ENCODE measurements around the gene KRT79. TPM values are rescaled to one million over a fixed set of nuclear protein-coding genes. Genes with fewer than 3 reads are reported as not detected.

KRT79 gene
- polyA plus RNA-seq, 1 of the 3 experiments (the other 2 are of a cell fraction): not detected

- Histone ChIP-seq H4K20me1 (ENCODE audit: insufficient read depth) (no peaks in the 10 kb centered on the region), H3K9ac (no peak within 1 kb of the TSS), H3F3A (replicated peaks; ENCODE audit: insufficient read depth) (no peaks in the 10 kb centered on the region), H3K9me2 (no peaks in the 10 kb centered on the region), H3K27ac (ENCODE audit: low read depth in 2 of 2, low read length in 1 of 2) (no peak within 1 kb of the TSS), H2AFZ (ENCODE audit: low read depth) (no peak within 1 kb of the TSS), H3K4me3 (ENCODE audit: low read depth in 2 of 2, low read length in 1 of 2) (no peak within 1 kb of the TSS), H3K27me3 (ENCODE audit: insufficient read depth) (peaks cover 48% of the 10 kb centered on the region), H3K36me3 (replicated peaks in 1 of 2; ENCODE audit: control insufficient read depth in 1 of 2, insufficient read depth in 2 of 2, low read length in 1 of 2) (no peaks in the 10 kb centered on the region), H3K9me3 (no peaks in the 10 kb centered on the region), H3K4me1 (ENCODE audit: control insufficient read depth in 1 of 2, insufficient read depth in 2 of 2, low read depth in 1 of 2, low read length in 1 of 2) (no peaks in the 10 kb centered on the region), H3K79me2 (ENCODE audit: insufficient read depth) (no peaks in the 10 kb centered on the region), H3K4me2 (no peak within 1 kb of the TSS)
- CTCF ChIA-PET: no interaction called here
- 47% methylated on average over 7 of the region's 8 CpGs for WGBS (ENCODE audit: low lambda C conversion rate)
- no peak for TF ChIP-seq CHD2 (IDR thresholded peaks at IDR 0.05; ENCODE audit: low read length, partially characterized antibody)
- TF ChIP-seq TAF1 (IDR thresholded peaks at IDR 0.05; ENCODE audit: borderline replicate concordance, low read depth, low read length): no peak
- no peak for TF ChIP-seq SMC3 (IDR thresholded peaks at IDR 0.05; ENCODE audit: low read depth, low read length)
- no peak for TF ChIP-seq FOXM1 (IDR thresholded peaks at IDR 0.05; ENCODE audit: low read depth)
- no peak for TF ChIP-seq GABPA (IDR thresholded peaks at IDR 0.05; ENCODE audit: low read depth)
- no peak for TF ChIP-seq RAD21 (IDR thresholded peaks at IDR 0.05; ENCODE audit: low read length)
- TF ChIP-seq ELF1 (IDR thresholded peaks at IDR 0.05): no peak
- TF ChIP-seq GATA2 (CRISPR knock-in tag; IDR thresholded peaks at IDR 0.05): no peak
- TF ChIP-seq POLR2AphosphoS5 (IDR thresholded peaks at IDR 0.05; ENCODE audit: low read depth, low read length): no peak
- TF ChIP-seq, protein P1, sequence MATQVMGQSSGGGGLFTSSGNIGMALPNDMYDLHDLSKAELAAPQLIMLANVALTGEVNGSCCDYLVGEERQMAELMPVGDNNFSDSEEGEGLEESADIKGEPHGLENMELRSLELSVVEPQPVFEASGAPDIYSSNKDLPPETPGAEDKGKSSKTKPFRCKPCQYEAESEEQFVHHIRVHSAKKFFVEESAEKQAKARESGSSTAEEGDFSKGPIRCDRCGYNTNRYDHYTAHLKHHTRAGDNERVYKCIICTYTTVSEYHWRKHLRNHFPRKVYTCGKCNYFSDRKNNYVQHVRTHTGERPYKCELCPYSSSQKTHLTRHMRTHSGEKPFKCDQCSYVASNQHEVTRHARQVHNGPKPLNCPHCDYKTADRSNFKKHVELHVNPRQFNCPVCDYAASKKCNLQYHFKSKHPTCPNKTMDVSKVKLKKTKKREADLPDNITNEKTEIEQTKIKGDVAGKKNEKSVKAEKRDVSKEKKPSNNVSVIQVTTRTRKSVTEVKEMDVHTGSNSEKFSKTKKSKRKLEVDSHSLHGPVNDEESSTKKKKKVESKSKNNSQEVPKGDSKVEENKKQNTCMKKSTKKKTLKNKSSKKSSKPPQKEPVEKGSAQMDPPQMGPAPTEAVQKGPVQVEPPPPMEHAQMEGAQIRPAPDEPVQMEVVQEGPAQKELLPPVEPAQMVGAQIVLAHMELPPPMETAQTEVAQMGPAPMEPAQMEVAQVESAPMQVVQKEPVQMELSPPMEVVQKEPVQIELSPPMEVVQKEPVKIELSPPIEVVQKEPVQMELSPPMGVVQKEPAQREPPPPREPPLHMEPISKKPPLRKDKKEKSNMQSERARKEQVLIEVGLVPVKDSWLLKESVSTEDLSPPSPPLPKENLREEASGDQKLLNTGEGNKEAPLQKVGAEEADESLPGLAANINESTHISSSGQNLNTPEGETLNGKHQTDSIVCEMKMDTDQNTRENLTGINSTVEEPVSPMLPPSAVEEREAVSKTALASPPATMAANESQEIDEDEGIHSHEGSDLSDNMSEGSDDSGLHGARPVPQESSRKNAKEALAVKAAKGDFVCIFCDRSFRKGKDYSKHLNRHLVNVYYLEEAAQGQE (IDR thresholded peaks at IDR 0.05; ENCODE audit: low read depth, low read length): no peak
- no peak for TF ChIP-seq TEAD4 (IDR thresholded peaks at IDR 0.05; ENCODE audit: borderline replicate concordance, insufficient read depth)
- TF ChIP-seq CTCF (IDR thresholded peaks at IDR 0.05): no peak
- TF ChIP-seq EZH2phosphoT487 (IDR thresholded peaks at IDR 0.05; ENCODE audit: borderline replicate concordance, low read depth): no peak
- TF ChIP-seq, protein P2, sequence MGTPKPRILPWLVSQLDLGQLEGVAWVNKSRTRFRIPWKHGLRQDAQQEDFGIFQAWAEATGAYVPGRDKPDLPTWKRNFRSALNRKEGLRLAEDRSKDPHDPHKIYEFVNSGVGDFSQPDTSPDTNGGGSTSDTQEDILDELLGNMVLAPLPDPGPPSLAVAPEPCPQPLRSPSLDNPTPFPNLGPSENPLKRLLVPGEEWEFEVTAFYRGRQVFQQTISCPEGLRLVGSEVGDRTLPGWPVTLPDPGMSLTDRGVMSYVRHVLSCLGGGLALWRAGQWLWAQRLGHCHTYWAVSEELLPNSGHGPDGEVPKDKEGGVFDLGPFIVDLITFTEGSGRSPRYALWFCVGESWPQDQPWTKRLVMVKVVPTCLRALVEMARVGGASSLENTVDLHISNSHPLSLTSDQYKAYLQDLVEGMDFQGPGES (IDR thresholded peaks at IDR 0.05; ENCODE audit: low read depth, low read length): no peak
- no peak for TF ChIP-seq FOSL2 (IDR thresholded peaks at IDR 0.05; ENCODE audit: borderline replicate concordance, low read depth)
- TF ChIP-seq NRF1 (IDR thresholded peaks at IDR 0.05; ENCODE audit: low read depth, low read length): no peak
- no peak for DNase-seq
- POLR2A ChIA-PET: no interaction called here
These were observed 57.2 kb downstream of the KRT79 start, which contains the start of gene KRT76 for GRCh38 chr12:52776913-52777395. TSS of gene KRT76 (minus strand) at chr12:52777345. CDS start at chr12:52777291, 54 bp downstream.

All from SK-N-SH (cell line).